NOMO-1 treated with DMSO at 0.1 percent for 48 hours (cell line): ENCODE data around the gene ZNF443.
"Not testable (repeated sequence)": the region's sequence is repeated elsewhere in the genome, so short reads cannot be mapped to it uniquely, and the experiment has no call there.

ENCODE experiments used
- DNase-seq: peaks from one replicate; lab custom pipeline; 2025; ENCODE audit not compliant: unreplicated experiment; lab: John Stamatoyannopoulos, UW

The ZNF443 gene

GRCh38 chr19:12440541-12441316 is at the start of gene ZNF443:
Gene ZNF443 (minus strand): TSS chr19:12441021. CDS start chr19:12440914, 107 bp downstream.
- peak; percentile 96 for DNase-seq

- DNase-seq: not testable (repeated sequence)
These were observed 45.5 kb upstream of the ZNF443 start for GRCh38 chr19:12486265-12486783.

GRCh38 chr19:12485571-12485970 is 44.8 kb upstream of the ZNF443 start:
- no peak for DNase-seq

- no peak for DNase-seq
These were observed 44.2 kb upstream of the ZNF443 start for GRCh38 chr19:12485052-12485416.

- DNase-seq: no peak
These were observed 43.7 kb upstream of the ZNF443 start, which contains the start of gene ZNF709 for GRCh38 chr19:12484371-12485051. Gene ZNF709 (minus strand): TSS chr19:12484816. CDS start chr19:12484657, 159 bp downstream.

GRCh38 chr19:12484011-12484370 is 43.2 kb upstream of the ZNF443 start:
- no peak for DNase-seq

- no peak for DNase-seq
These were observed 41.7 kb upstream of the ZNF443 start for GRCh38 chr19:12482509-12482886.

GRCh38 chr19:12481781-12482508 is 41.1 kb upstream of the ZNF443 start:
- DNase-seq: no peak

- DNase-seq: no peak
These were observed 37.6 kb upstream of the ZNF443 start for GRCh38 chr19:12478234-12478941.

GRCh38 chr19:12467651-12468050 is 26.8 kb upstream of the ZNF443 start:
- not testable (repeated sequence) for DNase-seq

- DNase-seq: no peak
These were observed 24.4 kb upstream of the ZNF443 start for GRCh38 chr19:12465211-12465610.

- DNase-seq: no peak
These were observed 23.9 kb upstream of the ZNF443 start for GRCh38 chr19:12464769-12465168.

- DNase-seq: not testable (repeated sequence)
These were observed 23.3 kb upstream of the ZNF443 start for GRCh38 chr19:12464139-12464538.

GRCh38 chr19:12453495-12453894 is 12.7 kb upstream of the ZNF443 start:
- DNase-seq: no peak

GRCh38 chr19:12450844-12451243 is 10.0 kb upstream of the ZNF443 start:
- DNase-seq: no peak

- no peak for DNase-seq
These were observed 8.0 kb upstream of the ZNF443 start for GRCh38 chr19:12448808-12449207.

- DNase-seq: not testable (repeated sequence)
These were observed 908 bp downstream of the ZNF443 start for GRCh38 chr19:12439686-12440540.

- not testable (repeated sequence) for DNase-seq
These were observed 10.0 kb downstream of the ZNF443 start for GRCh38 chr19:12430726-12431299.

- DNase-seq: no peak
These were observed 14.9 kb downstream of the ZNF443 start for GRCh38 chr19:12425888-12426274.
